HepG2 (cell line): ENCODE measurements around the gene NT5C1A. TPM values are rescaled to one million over a fixed set of nuclear protein-coding genes. Genes with fewer than 3 reads are reported as not detected.

Experiments used
- ATAC-seq: fragments of 200-7000 bp; cut with Tn5 transposase; 3 replicates; pipeline ENCODE4 v1.9.1; 2020; ENCODE audit warnings: mild to moderate bottlenecking, moderate library complexity
- BruUV-seq: library from RNA; stranded (reverse); fragments of 400-500 nt; replicated peaks from 2 replicates; lab custom pipeline; 2021; lab: Mats Ljungman, UMichigan
- CTCF ChIA-PET: fragments of 300-600 bp; formaldehyde crosslinking; extraction: SDS; loops from one replicate; lab custom pipeline; 2021; ENCODE audit warnings: low total read pairs, inconsistent platforms, low intra/inter-chr PET ratio; lab: Yijun Ruan, JAX
- POLR2A ChIA-PET: fragments of 350-600 bp; sonication (Branson Sonifier 250); formaldehyde crosslinking; loops from one replicate; lab custom pipeline; 2020; ENCODE audit warnings: antibody characterized with exemption, inconsistent platforms; lab: Yijun Ruan, JAX
- DNase-seq: peaks from one replicate; pipeline ENCODE4 v3.0.0-alpha.2; 2015; ENCODE audit warnings: low spot score
- FAIRE-seq: peaks from 3 replicates; lab custom pipeline; 2011; peaks lifted over from hg19 to GRCh38; lab: Jason Lieb, UNC
- H2AFZ ChIP-seq: one replicate; pipeline ENCODE4 v1.6.1; 2011; ENCODE audit warnings: low read length, inconsistent platforms
- H3K27ac ChIP-seq: fragments of 300-600 bp; 3 replicates; pipeline ENCODE4 v1.8.0; 2011; ENCODE audit warnings: mixed run types, mild to moderate bottlenecking, mixed read lengths, low read length, inconsistent platforms; ENCODE audit not compliant: insufficient read depth; ENCODE audit errors: extremely low read length
- H3K27me3 ChIP-seq, 2 experiments: fragments of 200-600 bp in 1 of 2; 2 replicates in 1 of 2; 3 replicates in 1 of 2; pipeline versions ENCODE4 v1.6.0 to v1.8.0; 2011; ENCODE audit warnings: low read length in 2 of 2, mild to moderate bottlenecking in 2 of 2, moderate library complexity in 2 of 2, inconsistent platforms in 1 of 2; ENCODE audit not compliant: insufficient read depth in 2 of 2, control insufficient read depth in 1 of 2
- H3K36me3 ChIP-seq, 2 experiments: fragments of 200-600 bp in 1 of 2; replicated peaks in 1 of 2; 2 replicates in 1 of 2; 3 replicates in 1 of 2; pipeline versions ENCODE4 v1.5.1 to v1.8.0; 2011; ENCODE audit warnings: low read length in 2 of 2, inconsistent platforms in 1 of 2; ENCODE audit not compliant: insufficient read depth in 2 of 2, control insufficient read depth in 1 of 2
- H3K4me1 ChIP-seq: 2 replicates; pipeline ENCODE4 v1.5.1; 2012; ENCODE audit warnings: low read length, inconsistent platforms; ENCODE audit not compliant: insufficient read depth
- H3K4me2 ChIP-seq: 2 replicates; pipeline ENCODE4 v1.6.0; 2011; ENCODE audit warnings: low read depth, low read length, inconsistent platforms
- H3K4me3 ChIP-seq, 3 experiments: fragments of 200-600 bp in 1 of 3; sonication (generic), shearing (Covaris generic) in 1 of 3; replicated peaks in 1 of 3; 2 replicates each; pipeline ENCODE4 v1.5.1; 2011 to 2016; ENCODE audit warnings: low read length in 3 of 3, inconsistent platforms in 2 of 3, low read depth in 2 of 3, mild to moderate bottlenecking in 2 of 3, control low read depth in 1 of 3, mixed read lengths in 1 of 3; ENCODE audit not compliant: insufficient read depth in 1 of 3
- H3K79me2 ChIP-seq: one replicate; pipeline ENCODE4 v1.6.1; 2011; ENCODE audit warnings: low read length, inconsistent platforms; ENCODE audit not compliant: insufficient read depth
- H3K9ac ChIP-seq: 2 replicates; pipeline ENCODE4 v1.6.0; 2011; ENCODE audit warnings: mild to moderate bottlenecking, low read depth, low read length, inconsistent platforms; ENCODE audit not compliant: insufficient read depth
- H3K9me3 ChIP-seq: 2 replicates; pipeline ENCODE4 v1.5.1; 2012; ENCODE audit warnings: mild to moderate bottlenecking, low read length
- H4K20me1 ChIP-seq: 2 replicates; pipeline ENCODE4 v1.6.0; 2011; ENCODE audit warnings: inconsistent platforms, mild to moderate bottlenecking, low read length, moderate library complexity; ENCODE audit not compliant: insufficient read depth
- ARNTL ChIP-seq: sonication (generic); formaldehyde crosslinking; IDR thresholded peaks from 2 replicates; pipeline ENCODE4 v1.4.0; 2020; ENCODE audit warnings: mild to moderate bottlenecking, missing genetic modification reagents
- ATRX ChIP-seq: sonication (generic); formaldehyde crosslinking; IDR thresholded peaks from 2 replicates; pipeline ENCODE4 v1.4.0; 2020; ENCODE audit warnings: missing genetic modification reagents, borderline replicate concordance
- DMAP1 ChIP-seq: IDR thresholded peaks from 2 replicates; pipeline ENCODE4 v1.6.1; 2016
- LCORL ChIP-seq, 2 experiments: fragments of 450-650 bp in 1 of 2; sonication (generic) in 1 of 2; formaldehyde crosslinking in 1 of 2; IDR thresholded peaks; 2 replicates each; pipeline versions ENCODE4 v1.5.0 to v1.6.1; 2017 to 2020; ENCODE audit warnings: antibody characterized with exemption in 1 of 2, missing genetic modification reagents in 1 of 2
- NKX3-1 ChIP-seq: sonication (generic); formaldehyde crosslinking; IDR thresholded peaks from 2 replicates; pipeline ENCODE4 v1.5.0; 2020; ENCODE audit warnings: missing genetic modification reagents
- SKI ChIP-seq: fragments of 450-650 bp; IDR thresholded peaks from one replicate; pipeline ENCODE4 v1.6.1; 2018; ENCODE audit warnings: mild to moderate bottlenecking; ENCODE audit not compliant: partially characterized antibody
- ZNF10 ChIP-seq: sonication (generic); formaldehyde crosslinking; IDR thresholded peaks from 2 replicates; pipeline ENCODE4 v1.4.0; 2020; ENCODE audit warnings: mild to moderate bottlenecking, low read depth, missing genetic modification reagents, borderline replicate concordance
- ZNF34 ChIP-seq: sonication (generic); formaldehyde crosslinking; IDR thresholded peaks from 2 replicates; pipeline ENCODE4 v1.4.0; 2020; ENCODE audit warnings: mild to moderate bottlenecking, missing genetic modification reagents, borderline replicate concordance
- ZNF660 ChIP-seq: sonication (generic); formaldehyde crosslinking; IDR thresholded peaks from 2 replicates; pipeline ENCODE4 v1.5.1; 2020; ENCODE audit warnings: mild to moderate bottlenecking, low read depth, missing genetic modification reagents, borderline replicate concordance
- WGBS: methylation state at CpG from one replicate; pipeline ENCODE4 v1.1.6; 2017; ENCODE audit warnings: low lambda C conversion rate; 5-methylcytosine and 5-hydroxymethylcytosine counted together
- in situ Hi-C: cut with HindIII; loops from 2 replicates; pipeline ENCODE4 v1.10.0; 2017; ENCODE audit warnings: low pct_unique_long_range_greater_than_20kb; ENCODE audit not compliant: extremely low pct_ligation_motif_present
- intact Hi-C: fragments of 100-400 bp; cut with micrococcal nuclease; formaldehyde crosslinking; loops from one replicate; pipeline ENCODE4 v1.10.0; 2022; ENCODE audit not compliant: unreplicated experiment
- polyA plus RNA-seq, 8 experiments: library from polyadenylated mRNA; depleted of rRNA in 3 of 8; stranded (reverse) in 7 of 8; unstranded in 1 of 8; fragments of >200 nt; fragmentation: Illumina TruSeq in 4 of 8; extraction: Trizol in 4 of 8; gene quantifications; 2 replicates each; pipeline versions ENCODE4 v1.2.1 to v1.2.3, GENCODE V29; 2011 to 2016; ENCODE audit warnings: low read depth in 4 of 8, missing spikeins in 1 of 8, mixed read lengths in 1 of 8; ENCODE audit not compliant: insufficient read depth in 1 of 8
- total RNA-seq, 5 experiments: library from RNA; depleted of rRNA; stranded (reverse); fragments of >200 nt; fragmentation: Illumina TruSeq; extraction: Trizol; gene quantifications; 2 replicates each; pipeline ENCODE4 v1.2.3, GENCODE V29; 2016; ENCODE audit warnings: low read depth in 1 of 5
- TF ChIP-seq, protein P1 (sequence below): sonication (generic); formaldehyde crosslinking; IDR thresholded peaks from 2 replicates; pipeline ENCODE4 v1.5.1; 2020; ENCODE audit warnings: missing genetic modification reagents, mild to moderate bottlenecking, borderline replicate concordance
- TF ChIP-seq, protein P2 (sequence below): sonication (generic); formaldehyde crosslinking; conservative IDR thresholded peaks from 2 replicates; pipeline ENCODE4 v1.8.0; 2022; ENCODE audit warnings: missing genetic modification reagents
- TF ChIP-seq, protein P3 (sequence below): sonication (generic); formaldehyde crosslinking; IDR thresholded peaks from one replicate; pipeline ENCODE4 v1.5.1; 2020; ENCODE audit warnings: mild to moderate bottlenecking, missing genetic modification reagents; ENCODE audit errors: not compliant biosample characterization

The NT5C1A gene
- total and polyA plus RNA-seq, 2 of the 13 experiments (the other 11 are each of a cell fraction or from before 2014, with no cell fraction given) = not detected

DNA sequence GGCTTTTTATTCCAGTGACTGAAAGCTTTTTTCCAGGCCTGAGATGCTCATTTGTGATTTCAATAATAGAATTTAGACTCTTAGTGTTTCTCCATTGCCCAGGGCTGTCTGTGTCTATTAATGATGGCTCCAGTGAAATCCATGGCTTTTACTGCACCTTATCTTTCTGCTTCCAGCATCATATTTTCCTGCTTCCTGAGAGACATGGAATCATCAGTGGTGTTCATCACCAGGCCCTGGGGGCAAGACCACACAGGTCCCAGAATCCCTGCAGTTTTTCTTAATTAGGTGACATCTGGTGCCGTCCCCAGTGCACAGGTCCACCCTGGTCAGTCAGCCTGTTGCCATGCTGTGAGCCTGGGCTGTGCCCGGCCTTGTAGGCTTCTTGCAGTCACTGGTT, 15.5 kb downstream of the NT5C1A start:
- DNase-seq (no peak), FAIRE-seq (no peak), ATAC-seq (no peak)
- Histone ChIP-seq H3K27ac (no peak overlapping the region), H3K27me3 (peaks cover 0 to 47% of the 10 kb centered on the region in 2 experiments; a peak in 3 of 5 replicates), H2AFZ (no peak overlapping the region), H3K79me2 (no peaks in the 10 kb centered on the region), H3K4me3 (no peak overlapping the region), H3K9ac (no peak overlapping the region), H3K36me3 (no peaks in the 10 kb centered on the region), H3K4me1 (no peaks in the 10 kb centered on the region), H3K9me3 (no peaks in the 10 kb centered on the region), H4K20me1 (no peaks in the 10 kb centered on the region), H3K4me2 (no peak overlapping the region)
- intact Hi-C loops = no loop called here
- ChIA-PET POLR2A (no interaction called here), CTCF (interaction anchor here (0.7 kb wide), 1 partner anchor 50 kb away, joined by 3 read pairs; no protein-coding TSS in a partner anchor)
- 0% methylated on average over 1 of the region's 2 CpGs for WGBS
- in situ Hi-C loops = no loop called here
- TF ChIP-seq, protein P1, sequence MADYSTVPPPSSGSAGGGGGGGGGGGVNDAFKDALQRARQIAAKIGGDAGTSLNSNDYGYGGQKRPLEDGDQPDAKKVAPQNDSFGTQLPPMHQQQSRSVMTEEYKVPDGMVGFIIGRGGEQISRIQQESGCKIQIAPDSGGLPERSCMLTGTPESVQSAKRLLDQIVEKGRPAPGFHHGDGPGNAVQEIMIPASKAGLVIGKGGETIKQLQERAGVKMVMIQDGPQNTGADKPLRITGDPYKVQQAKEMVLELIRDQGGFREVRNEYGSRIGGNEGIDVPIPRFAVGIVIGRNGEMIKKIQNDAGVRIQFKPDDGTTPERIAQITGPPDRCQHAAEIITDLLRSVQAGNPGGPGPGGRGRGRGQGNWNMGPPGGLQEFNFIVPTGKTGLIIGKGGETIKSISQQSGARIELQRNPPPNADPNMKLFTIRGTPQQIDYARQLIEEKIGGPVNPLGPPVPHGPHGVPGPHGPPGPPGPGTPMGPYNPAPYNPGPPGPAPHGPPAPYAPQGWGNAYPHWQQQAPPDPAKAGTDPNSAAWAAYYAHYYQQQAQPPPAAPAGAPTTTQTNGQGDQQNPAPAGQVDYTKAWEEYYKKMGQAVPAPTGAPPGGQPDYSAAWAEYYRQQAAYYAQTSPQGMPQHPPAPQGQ (CRISPR knock-in tag) = no peak
- no peak for TF ChIP-seq ZNF10 (CRISPR knock-in tag)
- TF ChIP-seq SKI = no peak
- TF ChIP-seq NKX3-1 = no peak
- TF ChIP-seq, protein P2, sequence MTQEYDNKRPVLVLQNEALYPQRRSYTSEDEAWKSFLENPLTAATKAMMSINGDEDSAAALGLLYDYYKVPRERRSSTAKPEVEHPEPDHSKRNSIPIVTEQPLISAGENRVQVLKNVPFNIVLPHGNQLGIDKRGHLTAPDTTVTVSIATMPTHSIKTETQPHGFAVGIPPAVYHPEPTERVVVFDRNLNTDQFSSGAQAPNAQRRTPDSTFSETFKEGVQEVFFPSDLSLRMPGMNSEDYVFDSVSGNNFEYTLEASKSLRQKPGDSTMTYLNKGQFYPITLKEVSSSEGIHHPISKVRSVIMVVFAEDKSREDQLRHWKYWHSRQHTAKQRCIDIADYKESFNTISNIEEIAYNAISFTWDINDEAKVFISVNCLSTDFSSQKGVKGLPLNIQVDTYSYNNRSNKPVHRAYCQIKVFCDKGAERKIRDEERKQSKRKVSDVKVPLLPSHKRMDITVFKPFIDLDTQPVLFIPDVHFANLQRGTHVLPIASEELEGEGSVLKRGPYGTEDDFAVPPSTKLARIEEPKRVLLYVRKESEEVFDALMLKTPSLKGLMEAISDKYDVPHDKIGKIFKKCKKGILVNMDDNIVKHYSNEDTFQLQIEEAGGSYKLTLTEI = no peak
- TF ChIP-seq ATRX (CRISPR knock-in tag) = no peak
- TF ChIP-seq DMAP1 = no peak
- no peak for TF ChIP-seq ZNF34
- TF ChIP-seq ARNTL = no peak
- TF ChIP-seq LCORL (IDR thresholded peaks at IDR 0.05) = no peak
- TF ChIP-seq LCORL (CRISPR knock-in tag; IDR thresholded peaks at IDR 0.05) = no peak
- TF ChIP-seq, protein P3, sequence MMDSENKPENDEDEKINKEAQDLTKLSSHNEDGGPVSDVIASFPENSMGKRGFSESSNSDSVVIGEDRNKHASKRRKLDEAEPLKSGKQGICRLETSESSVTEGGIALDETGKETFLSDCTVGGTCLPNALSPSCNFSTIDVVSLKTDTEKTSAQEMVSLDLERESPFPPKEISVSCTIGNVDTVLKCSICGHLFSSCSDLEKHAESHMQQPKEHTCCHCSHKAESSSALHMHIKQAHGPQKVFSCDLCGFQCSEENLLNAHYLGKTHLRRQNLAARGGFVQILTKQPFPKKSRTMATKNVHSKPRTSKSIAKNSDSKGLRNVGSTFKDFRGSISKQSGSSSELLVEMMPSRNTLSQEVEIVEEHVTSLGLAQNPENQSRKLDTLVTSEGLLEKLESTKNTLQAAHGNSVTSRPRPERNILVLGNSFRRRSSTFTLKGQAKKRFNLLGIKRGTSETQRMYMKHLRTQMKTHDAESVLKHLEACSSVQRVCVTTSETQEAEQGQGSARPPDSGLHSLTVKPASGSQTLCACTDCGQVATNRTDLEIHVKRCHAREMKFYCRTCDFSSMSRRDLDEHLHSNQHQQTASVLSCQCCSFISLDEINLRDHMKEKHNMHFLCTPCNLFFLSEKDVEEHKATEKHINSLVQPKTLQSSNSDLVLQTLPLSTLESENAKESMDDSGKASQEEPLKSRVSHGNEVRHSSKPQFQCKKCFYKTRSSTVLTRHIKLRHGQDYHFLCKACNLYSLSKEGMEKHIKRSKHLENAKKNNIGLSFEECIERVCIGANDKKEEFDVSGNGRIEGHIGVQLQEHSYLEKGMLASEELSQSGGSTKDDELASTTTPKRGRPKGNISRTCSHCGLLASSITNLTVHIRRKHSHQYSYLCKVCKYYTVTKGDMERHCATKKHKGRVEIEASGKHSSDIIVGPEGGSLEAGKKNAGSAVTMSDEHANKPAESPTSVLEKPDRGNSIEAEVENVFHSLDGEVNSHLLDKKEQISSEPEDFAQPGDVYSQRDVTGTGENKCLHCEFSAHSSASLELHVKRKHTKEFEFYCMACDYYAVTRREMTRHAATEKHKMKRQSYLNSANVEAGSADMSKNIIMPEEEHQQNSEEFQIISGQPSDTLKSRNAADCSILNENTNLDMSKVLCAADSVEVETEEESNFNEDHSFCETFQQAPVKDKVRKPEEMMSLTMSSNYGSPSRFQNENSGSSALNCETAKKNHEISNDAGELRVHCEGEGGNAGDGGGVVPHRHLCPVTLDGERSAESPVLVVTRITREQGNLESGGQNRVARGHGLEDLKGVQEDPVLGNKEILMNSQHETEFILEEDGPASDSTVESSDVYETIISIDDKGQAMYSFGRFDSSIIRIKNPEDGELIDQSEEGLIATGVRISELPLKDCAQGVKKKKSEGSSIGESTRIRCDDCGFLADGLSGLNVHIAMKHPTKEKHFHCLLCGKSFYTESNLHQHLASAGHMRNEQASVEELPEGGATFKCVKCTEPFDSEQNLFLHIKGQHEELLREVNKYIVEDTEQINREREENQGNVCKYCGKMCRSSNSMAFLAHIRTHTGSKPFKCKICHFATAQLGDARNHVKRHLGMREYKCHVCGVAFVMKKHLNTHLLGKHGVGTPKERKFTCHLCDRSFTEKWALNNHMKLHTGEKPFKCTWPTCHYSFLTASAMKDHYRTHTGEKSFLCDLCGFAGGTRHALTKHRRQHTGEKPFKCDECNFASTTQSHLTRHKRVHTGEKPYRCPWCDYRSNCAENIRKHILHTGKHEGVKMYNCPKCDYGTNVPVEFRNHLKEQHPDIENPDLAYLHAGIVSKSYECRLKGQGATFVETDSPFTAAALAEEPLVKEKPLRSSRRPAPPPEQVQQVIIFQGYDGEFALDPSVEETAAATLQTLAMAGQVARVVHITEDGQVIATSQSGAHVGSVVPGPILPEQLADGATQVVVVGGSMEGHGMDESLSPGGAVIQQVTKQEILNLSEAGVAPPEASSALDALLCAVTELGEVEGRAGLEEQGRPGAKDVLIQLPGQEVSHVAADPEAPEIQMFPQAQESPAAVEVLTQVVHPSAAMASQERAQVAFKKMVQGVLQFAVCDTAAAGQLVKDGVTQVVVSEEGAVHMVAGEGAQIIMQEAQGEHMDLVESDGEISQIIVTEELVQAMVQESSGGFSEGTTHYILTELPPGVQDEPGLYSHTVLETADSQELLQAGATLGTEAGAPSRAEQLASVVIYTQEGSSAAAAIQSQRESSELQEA (CRISPR knock-in tag) = no peak
- TF ChIP-seq ZNF660 (CRISPR knock-in tag) = no peak
- BruUV-seq = no TSS peak
